ENCODE measurements around the gene BRF1.

BRF1 gene

GRCh38 chr14:105196265-105196960 is 104.4 kb downstream of the BRF1 start:
- no peak for DNase-seq (ENCODE audit: low read depth in 2 of 2)

DNA sequence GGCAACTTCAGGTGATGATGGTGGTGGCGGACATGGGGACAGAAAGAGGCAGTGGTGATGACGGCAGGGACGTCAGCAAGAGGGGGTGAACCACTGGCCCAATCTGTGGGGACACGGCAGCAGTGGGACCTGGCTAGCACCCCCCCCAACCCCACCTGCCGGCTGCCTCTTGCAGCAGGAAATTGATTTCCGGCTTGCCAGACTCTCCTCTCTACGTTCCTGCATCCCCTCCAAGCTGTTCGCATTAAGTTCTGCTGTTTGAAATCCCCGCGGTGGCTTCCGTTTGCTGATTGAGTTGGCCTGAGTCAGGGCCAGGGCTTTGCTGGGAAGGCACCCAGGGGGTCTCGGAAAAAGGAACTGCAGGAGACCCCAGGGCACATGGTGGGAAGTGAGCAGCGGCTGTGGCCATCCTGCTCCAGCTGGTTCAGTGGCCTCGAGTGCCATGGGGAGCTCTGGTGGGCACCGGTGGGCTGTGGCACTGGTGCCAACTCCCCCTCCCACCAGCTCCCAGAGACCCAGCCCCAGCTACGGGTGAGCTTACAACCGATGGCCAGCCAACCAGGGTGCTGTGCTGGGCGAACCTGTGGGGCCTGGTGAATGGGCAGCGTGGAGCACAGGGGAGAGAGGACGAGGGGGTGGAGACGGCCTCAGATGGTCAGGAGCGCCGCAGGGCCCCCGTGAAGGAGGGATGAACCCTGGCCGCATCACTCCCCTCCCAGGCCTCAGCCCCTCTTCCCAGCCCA is 105.1 kb downstream of the BRF1 start:
- no peak for DNase-seq (ENCODE audit: low read depth in 2 of 2)

DNA sequence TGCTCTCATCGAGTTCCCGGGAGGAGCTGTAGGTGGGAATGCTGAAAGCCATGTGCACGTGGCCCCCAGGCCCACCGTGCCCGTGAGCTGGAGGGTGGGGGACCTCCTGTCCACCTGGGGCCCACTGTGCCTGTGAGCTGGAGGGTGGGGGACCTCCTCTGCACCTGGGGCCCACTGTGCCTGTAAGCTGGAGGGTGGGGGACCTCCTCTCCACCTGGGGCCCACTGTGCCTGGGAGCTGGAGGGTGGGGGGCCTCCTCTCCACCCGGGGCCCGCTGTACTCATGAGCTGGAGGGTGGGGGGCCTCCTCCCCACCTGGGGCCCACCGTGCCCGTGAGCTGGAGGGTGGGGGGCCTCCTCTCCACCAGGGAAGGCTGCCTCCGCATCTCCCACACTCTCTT is 105.8 kb downstream of the BRF1 start:
- no peak for DNase-seq (ENCODE audit: low read depth in 2 of 2)

- no peak for DNase-seq (ENCODE audit: low read depth in 2 of 2)
These were observed 106.7 kb downstream of the BRF1 start for GRCh38 chr14:105193916-105194782.

GRCh38 chr14:105192866-105193731 is 107.7 kb downstream of the BRF1 start:
- DNase-seq (ENCODE audit: low read depth in 2 of 2): no peak

DNA sequence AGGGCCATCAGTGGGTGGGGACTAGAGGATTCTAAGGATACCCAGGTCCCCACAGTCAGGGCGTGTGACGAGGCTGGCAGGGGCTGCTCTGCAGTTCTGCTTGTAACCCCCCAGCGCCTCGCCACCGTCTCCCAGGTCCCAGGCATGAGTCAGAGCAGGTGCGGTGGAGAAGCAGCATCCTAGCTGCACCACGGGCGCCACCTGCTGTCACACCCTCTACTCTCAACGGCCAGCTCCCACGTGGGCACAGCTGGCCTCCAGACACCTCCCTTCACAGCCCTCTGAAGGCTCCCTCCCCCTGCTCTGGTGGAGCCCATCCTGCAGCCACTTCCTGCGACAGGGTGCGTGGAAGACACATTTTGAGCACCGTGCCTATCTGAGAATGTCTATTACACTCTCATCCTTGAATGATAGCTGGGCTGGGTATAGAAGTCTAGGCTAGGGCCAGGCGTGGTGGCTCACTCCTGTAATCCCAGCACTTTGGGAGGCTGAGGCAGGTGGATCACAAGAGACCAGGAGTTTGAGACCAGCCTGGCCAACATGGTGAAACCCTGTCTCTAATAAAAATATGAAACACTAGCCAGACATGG is 112.8 kb downstream of the BRF1 start:
- DNase-seq (ENCODE audit: low read depth in 2 of 2): no peak

- DNase-seq (ENCODE audit: low read depth in 2 of 2): no peak
These were observed 113.7 kb downstream of the BRF1 start for GRCh38 chr14:105187116-105187515.

- no peak for DNase-seq (ENCODE audit: low read depth in 2 of 2)
These were observed 114.8 kb downstream of the BRF1 start for GRCh38 chr14:105185973-105186372.

- no peak for DNase-seq (ENCODE audit: low read depth in 2 of 2)
These were observed 115.8 kb downstream of the BRF1 start for GRCh38 chr14:105185001-105185400.

- no peak for DNase-seq (ENCODE audit: low read depth in 2 of 2)
These were observed 116.3 kb downstream of the BRF1 start for GRCh38 chr14:105184461-105184860.

- DNase-seq (ENCODE audit: low read depth in 2 of 2): no peak
These were observed 118.3 kb downstream of the BRF1 start for GRCh38 chr14:105182296-105183020.

DNA sequence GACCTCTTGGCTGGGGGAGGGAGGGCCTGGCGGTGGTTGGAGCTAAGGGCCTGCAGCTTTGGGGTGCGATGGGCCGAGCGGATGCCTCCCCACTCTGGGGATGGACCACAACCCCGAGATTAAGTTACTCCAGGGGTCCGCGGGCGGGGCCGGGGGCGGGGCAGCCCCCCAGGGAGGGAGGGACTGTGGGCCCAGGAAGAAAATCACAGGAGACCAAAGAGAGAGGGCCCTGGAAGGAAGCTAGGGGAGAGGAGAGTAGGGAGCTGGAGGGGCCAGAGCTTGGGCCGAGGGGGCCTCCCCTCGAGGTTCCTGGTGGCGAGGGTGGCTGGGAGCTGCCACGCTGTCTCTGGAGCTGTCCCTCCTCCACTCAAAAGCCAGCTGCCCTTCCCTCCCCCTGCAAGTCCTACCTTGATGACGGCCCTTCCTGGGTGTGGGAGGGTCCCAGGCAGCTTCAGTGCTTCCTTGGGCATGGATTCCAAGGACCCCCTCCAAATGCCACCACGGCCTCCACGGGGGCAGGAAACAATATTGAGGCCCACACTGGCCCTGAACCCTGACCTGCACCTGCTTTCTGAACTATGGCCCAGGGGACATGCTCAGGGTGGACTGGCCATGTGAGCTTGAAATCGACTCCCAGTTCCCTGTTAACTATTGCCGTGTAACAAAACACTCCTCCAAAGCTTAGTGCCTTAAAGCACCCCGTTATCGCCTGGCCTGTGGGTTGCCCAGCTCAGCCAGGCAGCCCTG is 119.1 kb downstream of the BRF1 start:
- no peak for DNase-seq (ENCODE audit: low read depth in 2 of 2)

- peak; percentile 56 to 74 for DNase-seq (ENCODE audit: low read depth in 2 of 2)
These were observed 119.9 kb downstream of the BRF1 start, which contains the start of gene NUDT14 for GRCh38 chr14:105180592-105181548. NUDT14 (minus strand) TSS chr14:105181312; CDS start chr14:105181209, 103 bp downstream.

- DNase-seq (ENCODE audit: low read depth in 2 of 2): no peak
These were observed 121.6 kb downstream of the BRF1 start for GRCh38 chr14:105179191-105179590.

DNA sequence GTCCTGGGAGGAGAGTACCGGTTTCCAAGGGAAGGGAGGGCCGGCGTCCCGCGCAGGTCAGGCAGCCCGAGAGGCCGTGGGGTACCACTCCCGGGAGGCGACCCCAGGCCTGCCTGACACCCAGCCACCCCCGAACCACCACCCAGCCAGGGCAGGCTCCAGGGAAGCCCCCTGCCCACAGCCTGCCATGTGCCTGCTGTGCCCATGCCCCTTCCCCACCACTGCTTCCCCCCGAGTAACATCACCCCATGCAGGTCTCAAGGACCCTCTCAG is 122.0 kb downstream of the BRF1 start:
- no peak for DNase-seq (ENCODE audit: low read depth in 2 of 2)

DNA sequence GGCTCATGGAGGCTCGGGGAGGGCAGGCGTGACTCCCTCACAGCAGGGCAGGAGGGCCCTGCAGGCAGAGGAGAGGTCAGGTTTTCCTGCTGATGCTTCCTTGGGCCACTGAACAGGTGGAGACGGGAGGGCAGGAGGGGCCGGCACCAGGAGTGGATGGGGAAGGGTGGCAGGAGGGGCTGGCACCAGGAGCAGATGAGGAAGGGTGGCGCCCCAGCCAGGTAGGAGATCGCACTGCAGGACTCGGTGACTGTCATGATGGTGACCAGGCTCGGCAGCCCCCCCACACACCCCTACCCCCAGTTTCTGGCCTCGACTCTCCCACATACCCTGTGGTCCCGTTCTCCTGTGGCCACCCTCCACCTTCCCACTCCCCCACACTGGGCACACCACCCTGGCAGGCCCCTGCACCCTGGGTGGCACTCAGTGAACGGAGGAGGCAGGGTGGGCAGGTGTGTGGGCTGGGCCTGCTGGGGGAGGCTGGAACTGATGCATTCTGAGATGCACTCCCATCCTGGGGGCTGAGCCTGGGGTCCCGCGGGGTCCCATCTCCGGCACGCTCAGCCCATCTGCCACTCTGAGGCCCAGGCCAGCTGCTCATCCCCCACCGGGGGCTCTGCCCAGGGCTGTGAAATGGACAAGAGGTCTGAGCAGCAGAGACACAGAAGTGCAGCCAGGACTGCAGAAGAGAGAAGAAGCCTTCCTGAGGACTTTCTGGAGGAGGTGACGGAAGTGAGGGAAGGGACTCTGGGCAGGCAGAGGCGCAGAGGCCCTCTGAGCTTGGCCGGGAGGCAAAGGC is 122.5 kb downstream of the BRF1 start:
- no peak for DNase-seq (ENCODE audit: low read depth in 2 of 2)

- no peak for DNase-seq (ENCODE audit: low read depth in 2 of 2)
These were observed 123.7 kb downstream of the BRF1 start for GRCh38 chr14:105177082-105177481.

DNA sequence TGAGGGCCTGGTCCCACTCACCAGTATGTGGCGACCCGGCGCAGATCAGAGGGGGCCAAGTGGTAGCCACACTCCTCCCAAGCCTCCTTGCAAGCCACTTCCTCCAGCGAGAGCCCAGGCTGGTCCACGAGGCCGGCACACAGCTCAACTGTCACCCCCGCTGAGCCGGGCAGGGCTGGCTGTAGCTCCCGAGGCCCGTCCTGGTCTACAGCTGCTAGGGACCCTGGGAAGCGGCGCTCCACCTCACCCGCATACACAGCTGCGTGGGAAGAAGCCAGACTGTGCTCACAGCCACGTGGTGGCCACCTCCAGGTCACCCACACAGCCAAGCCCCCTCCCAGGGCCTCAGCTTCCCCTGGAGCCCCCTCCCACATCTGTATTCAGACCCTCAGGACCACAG is 124.3 kb downstream of the BRF1 start:
- no peak for DNase-seq (ENCODE audit: low read depth in 2 of 2)
